Mucosa of descending colon (tissue), 3 donors: ENCODE results near the gene ZGRF1. TPM values are rescaled to one million over a fixed set of nuclear protein-coding genes. Genes with fewer than 3 reads are reported as not detected.

Source experiments
- ATAC-seq: fragments of 200-7000 bp; cut with Tn5 transposase; one replicate; pipeline ENCODE4 v1.9.1; 2020; ENCODE audit warnings: mild to moderate bottlenecking, moderate library complexity
- DNase-seq, 3 donors: peaks; one replicate each; pipeline ENCODE4 v3.0.0-alpha.2; 2020
- H3K36me3 ChIP-seq: fragments of 200-600 bp; one replicate; pipeline ENCODE4 v1.8.0; 2021; ENCODE audit warnings: low read depth, mild to moderate bottlenecking
- H3K4me1 ChIP-seq: fragments of 200-600 bp; one replicate; pipeline ENCODE4 v1.8.0; 2021; ENCODE audit warnings: low read depth, mild to moderate bottlenecking
- H3K4me3 ChIP-seq: fragments of 200-600 bp; one replicate; pipeline ENCODE4 v1.8.0; 2021; ENCODE audit warnings: mild to moderate bottlenecking
- H3K9me3 ChIP-seq: fragments of 200-600 bp; one replicate; pipeline ENCODE4 v1.8.0; 2021; ENCODE audit warnings: mild to moderate bottlenecking
- CTCF ChIP-seq: fragments of 200-600 bp; IDR thresholded peaks from one replicate; pipeline ENCODE4 v1.8.0; 2022; ENCODE audit warnings: antibody characterized with exemption, mild to moderate bottlenecking
- intact Hi-C, 2 donors: fragments of 100-400 bp; cut with DNase I in 1 of 2; cut with micrococcal nuclease in 1 of 2; formaldehyde crosslinking; loops; one replicate each; pipeline versions ENCODE4 v1.11.0 to v1.11.1; 2022; cut with DNase I, micrococcal nuclease
- total RNA-seq, 3 donors: library from RNA; stranded (reverse); fragmentation: NEBNext Ultra II Directional in 2 of 3; extraction: Animal tissue kit (Norgen Biotek cat#: 25700) in 2 of 3; gene quantifications; one replicate each; pipeline versions ENCODE4 v1.2.1 to v1.2.4, GENCODE V29; 2021 to 2023
- donor health status: DM: no; HTN: no; CAD: no; lungs with moderate emphysema.
- donor health status: DM: no; HTN: no; CAD: no.
- donor health status: DM: no; HTN: yes; CAD: no.

The ZGRF1 gene
- total RNA-seq, 3 donors from 2014 or later: 2.6 to 6.8 (median 3.7) TPM

GRCh38 chr4:112516066-112516470 is 120.6 kb downstream of the ZGRF1 start, which contains the start of gene NEUROG2:
Gene NEUROG2 (minus strand): TSS chr4:112516180. CDS start chr4:112515475, 705 bp downstream.
- no peak for ATAC-seq
- intact Hi-C loops: no loop called here
- Histone ChIP-seq H3K4me1 (peaks cover 24% of the 10 kb centered on the region), H3K36me3 (no peaks in the 10 kb centered on the region), H3K4me3 (no peak within 1 kb of the TSS), H3K9me3 (no peaks in the 10 kb centered on the region)
- DNase-seq: no peak
- TF ChIP-seq CTCF: no peak

- H3K4me1 ChIP-seq: peaks cover 26% of the 10 kb centered on the region
- H3K36me3 ChIP-seq: no peaks in the 10 kb centered on the region
- peak in 1 of 3 donors; percentile 40 for DNase-seq
- H3K4me3 ChIP-seq: no peak overlapping the region
- TF ChIP-seq CTCF: no peak
- intact Hi-C loops: no loop called here
- no peaks in the 10 kb centered on the region for H3K9me3 ChIP-seq
- peak; percentile 73 for ATAC-seq
Observed at GRCh38 chr4:112515198-112516065, 121.3 kb downstream of the ZGRF1 start.

DNA sequence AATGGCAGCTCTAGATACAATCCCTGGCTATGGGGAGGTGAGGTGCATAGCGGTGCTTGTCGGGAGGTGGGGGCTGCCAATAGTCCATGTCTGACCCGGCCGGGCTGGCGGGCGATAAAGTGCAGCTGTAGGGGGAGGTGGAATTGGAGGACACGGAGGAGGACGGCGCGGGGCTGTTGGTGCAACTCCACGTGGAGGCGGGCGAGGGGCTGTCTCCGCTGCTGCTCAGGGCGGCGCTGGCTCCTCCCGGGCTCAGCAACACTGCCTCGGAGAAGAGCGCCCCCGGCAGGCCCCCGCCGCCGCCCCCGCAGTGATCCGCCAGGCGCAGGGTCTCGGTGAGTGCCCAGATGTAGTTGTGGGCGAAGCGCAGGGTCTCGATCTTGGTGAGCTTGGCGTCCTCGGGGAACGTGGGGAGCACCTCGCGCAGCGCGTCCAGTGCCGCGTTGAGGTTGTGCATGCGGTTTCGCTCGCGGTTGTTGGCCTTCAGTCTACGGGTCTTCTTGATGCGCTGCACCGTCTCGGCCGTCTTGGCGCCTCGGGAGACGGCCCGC is 122.0 kb downstream of the ZGRF1 start:
- ATAC-seq (peak; percentile 19), DNase-seq (no peak)
- no peaks in the 10 kb centered on the region for H3K9me3 ChIP-seq
- H3K36me3 ChIP-seq: no peaks in the 10 kb centered on the region
- peaks cover 30% of the 10 kb centered on the region for H3K4me1 ChIP-seq
- H3K4me3 ChIP-seq: no peak overlapping the region
- intact Hi-C loops: no loop called here
- no peak for TF ChIP-seq CTCF

DNA sequence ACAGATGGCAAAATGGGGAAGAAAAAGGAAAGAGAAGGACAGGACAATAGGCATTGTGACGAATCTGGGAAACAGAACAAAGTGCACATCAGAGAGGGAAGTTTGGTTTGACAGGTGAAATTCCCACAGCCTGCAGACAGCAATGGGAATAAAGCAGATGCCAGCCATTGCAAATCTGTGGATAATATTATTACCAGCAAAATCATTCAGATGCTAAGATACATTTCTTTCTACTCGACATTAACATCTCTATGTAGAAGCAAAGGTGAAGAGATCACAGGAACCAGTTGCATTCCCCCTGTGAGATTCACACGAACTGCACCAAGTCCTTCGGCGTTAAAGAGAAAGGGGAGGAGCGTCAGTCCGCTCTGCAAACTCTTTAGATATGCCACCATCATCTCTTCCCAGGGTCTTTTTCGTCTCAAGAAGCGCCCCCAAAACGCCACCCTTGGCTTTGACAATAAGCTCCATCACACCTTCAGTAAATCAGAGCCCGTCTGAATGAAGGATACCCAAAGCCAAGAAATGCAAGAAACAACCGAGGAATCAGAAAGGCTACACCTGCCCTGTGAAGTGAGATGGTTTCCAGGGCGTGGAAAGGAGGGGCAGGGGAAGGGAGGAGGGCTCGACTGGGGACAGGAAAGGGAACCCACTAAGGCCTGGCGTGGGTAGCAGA is 122.6 kb downstream of the ZGRF1 start:
- no peak for ATAC-seq
- no peak for DNase-seq
- intact Hi-C loops: no loop called here
- Histone ChIP-seq H3K36me3 (no peaks in the 10 kb centered on the region), H3K4me3 (no peak overlapping the region), H3K9me3 (no peaks in the 10 kb centered on the region), H3K4me1 (peaks cover 30% of the 10 kb centered on the region)
- TF ChIP-seq CTCF: no peak

- Histone ChIP-seq H3K4me3 (no peak overlapping the region), H3K9me3 (no peaks in the 10 kb centered on the region), H3K36me3 (no peaks in the 10 kb centered on the region), H3K4me1 (peaks cover 28% of the 10 kb centered on the region)
- no peak for ATAC-seq
- intact Hi-C loops: no loop called here
- DNase-seq: no peak
- no peak for TF ChIP-seq CTCF
Observed at GRCh38 chr4:112511803-112512118, 124.9 kb downstream of the ZGRF1 start.
